ENCODE results near the gene SNAP29.

The SNAP29 gene

GRCh38 chr22:20922141-20922751, 63.4 kb downstream of the SNAP29 start:
- no peak for TF ChIP-seq CTCF (conservative IDR thresholded peaks at IDR 0.05; ENCODE audit: low read length)
- H3K4me1 ChIP-seq (ENCODE audit: insufficient read depth, low read length, poor library complexity, severe bottlenecking) = peaks cover 51% of the 10 kb centered on the region
- H4K20me1 ChIP-seq (ENCODE audit: insufficient read depth, low read length, poor library complexity, severe bottlenecking) = peaks cover 93% of the 10 kb centered on the region
- peaks cover 19% of the 10 kb centered on the region; the same call in 1 of the 2 replicates for H3K36me3 ChIP-seq (ENCODE audit: insufficient read depth, low read length)
- H3K9me3 ChIP-seq (ENCODE audit: insufficient read depth, low read depth, low read length) = no peaks in the 10 kb centered on the region
- H3K4me2 ChIP-seq (ENCODE audit: low read depth, low read length, poor library complexity, severe bottlenecking) = peak overlapping the region; percentile 98
- H3F3A ChIP-seq (ENCODE audit: low read depth) = no peaks in the 10 kb centered on the region
- H3K9me2 ChIP-seq (replicated peaks; ENCODE audit: low read depth, low read length) = no peaks in the 10 kb centered on the region
- peaks cover 8% of the 10 kb centered on the region for H3K27me3 ChIP-seq (ENCODE audit: insufficient read depth, low read length, poor library complexity, severe bottlenecking)
- H3K79me2 ChIP-seq (ENCODE audit: insufficient read depth, low read length) = peaks cover 100% of the 10 kb centered on the region
- H3K9ac ChIP-seq (ENCODE audit: low read depth, low read length, poor library complexity, severe bottlenecking) = peak overlapping the region; percentile 94
- no peak overlapping the region for H2AFZ ChIP-seq (ENCODE audit: low read length)
- peak overlapping the region; percentile 98 for H3K4me3 ChIP-seq (ENCODE audit: low read length, poor library complexity, severe bottlenecking)

GRCh38 chr22:20926243-20926642, 67.4 kb downstream of the SNAP29 start:
- Histone ChIP-seq H3K27me3 (ENCODE audit: insufficient read depth, low read length, poor library complexity, severe bottlenecking) (no peaks in the 10 kb centered on the region), H3K9ac (ENCODE audit: low read depth, low read length, poor library complexity, severe bottlenecking) (no peak overlapping the region), H3K36me3 (ENCODE audit: insufficient read depth, low read length) (peaks cover 23% of the 10 kb centered on the region; the same call in 1 of the 2 replicates), H2AFZ (ENCODE audit: low read length) (no peak overlapping the region), H3K9me2 (replicated peaks; ENCODE audit: low read depth, low read length) (no peaks in the 10 kb centered on the region), H3K4me3 (ENCODE audit: low read length, poor library complexity, severe bottlenecking) (peak overlapping the region; percentile 27), H4K20me1 (ENCODE audit: insufficient read depth, low read length, poor library complexity, severe bottlenecking) (peaks cover 92% of the 10 kb centered on the region), H3F3A (ENCODE audit: low read depth) (no peaks in the 10 kb centered on the region), H3K4me1 (ENCODE audit: insufficient read depth, low read length, poor library complexity, severe bottlenecking) (peaks cover 41% of the 10 kb centered on the region), H3K9me3 (ENCODE audit: insufficient read depth, low read depth, low read length) (no peaks in the 10 kb centered on the region), H3K79me2 (ENCODE audit: insufficient read depth, low read length) (peaks cover 97% of the 10 kb centered on the region), H3K4me2 (ENCODE audit: low read depth, low read length, poor library complexity, severe bottlenecking) (peak overlapping the region; percentile 98)
- no peak for TF ChIP-seq CTCF (conservative IDR thresholded peaks at IDR 0.05; ENCODE audit: low read length)
- TF ChIP-seq EZH2phosphoT487 (IDR thresholded peaks at IDR 0.05; ENCODE audit: borderline replicate concordance) = no peak

- H3K9me3 ChIP-seq (ENCODE audit: insufficient read depth, low read depth, low read length) = no peaks in the 10 kb centered on the region
- H3K4me2 ChIP-seq (ENCODE audit: low read depth, low read length, poor library complexity, severe bottlenecking) = no peak overlapping the region
- no peak overlapping the region for H3K4me3 ChIP-seq (ENCODE audit: low read length, poor library complexity, severe bottlenecking)
- peaks cover 23% of the 10 kb centered on the region; the same call in 1 of the 2 replicates for H3K36me3 ChIP-seq (ENCODE audit: insufficient read depth, low read length)
- no peaks in the 10 kb centered on the region for H3K9me2 ChIP-seq (replicated peaks; ENCODE audit: low read depth, low read length)
- peak overlapping the region; percentile 12 for H3K9ac ChIP-seq (ENCODE audit: low read depth, low read length, poor library complexity, severe bottlenecking)
- peaks cover 90% of the 10 kb centered on the region for H4K20me1 ChIP-seq (ENCODE audit: insufficient read depth, low read length, poor library complexity, severe bottlenecking)
- peaks cover 33% of the 10 kb centered on the region for H3K4me1 ChIP-seq (ENCODE audit: insufficient read depth, low read length, poor library complexity, severe bottlenecking)
- H3K27me3 ChIP-seq (ENCODE audit: insufficient read depth, low read length, poor library complexity, severe bottlenecking) = no peaks in the 10 kb centered on the region
- no peak overlapping the region for H2AFZ ChIP-seq (ENCODE audit: low read length)
- H3K79me2 ChIP-seq (ENCODE audit: insufficient read depth, low read length) = peaks cover 97% of the 10 kb centered on the region
- no peak for TF ChIP-seq CTCF (conservative IDR thresholded peaks at IDR 0.05; ENCODE audit: low read length)
- no peak for TF ChIP-seq EZH2phosphoT487 (IDR thresholded peaks at IDR 0.05; ENCODE audit: borderline replicate concordance)
- no peaks in the 10 kb centered on the region for H3F3A ChIP-seq (ENCODE audit: low read depth)
Observed at GRCh38 chr22:20927940-20928572, 69.2 kb downstream of the SNAP29 start.

Measured in Loucy (cell line).